Cerebellar nuclear complex (tissue), 1 donor: ENCODE data around the gene FOXK2.
"Not testable (repeated sequence)": the region's sequence is repeated elsewhere in the genome, so short reads cannot be mapped to it uniquely, and the experiment has no call there.

Experiments
- DNase-seq, 2 experiments: peaks; one replicate each; lab custom pipeline; 2025; lab: John Stamatoyannopoulos, UW

Gene FOXK2

GRCh38 chr17:82564241-82564640 is 44.7 kb downstream of the FOXK2 start:
- no peak for DNase-seq

GRCh38 chr17:82565551-82565950 is 46.0 kb downstream of the FOXK2 start:
- DNase-seq, result no peak

GRCh38 chr17:82566129-82566960 is 46.8 kb downstream of the FOXK2 start:
- no peak for DNase-seq

DNA sequence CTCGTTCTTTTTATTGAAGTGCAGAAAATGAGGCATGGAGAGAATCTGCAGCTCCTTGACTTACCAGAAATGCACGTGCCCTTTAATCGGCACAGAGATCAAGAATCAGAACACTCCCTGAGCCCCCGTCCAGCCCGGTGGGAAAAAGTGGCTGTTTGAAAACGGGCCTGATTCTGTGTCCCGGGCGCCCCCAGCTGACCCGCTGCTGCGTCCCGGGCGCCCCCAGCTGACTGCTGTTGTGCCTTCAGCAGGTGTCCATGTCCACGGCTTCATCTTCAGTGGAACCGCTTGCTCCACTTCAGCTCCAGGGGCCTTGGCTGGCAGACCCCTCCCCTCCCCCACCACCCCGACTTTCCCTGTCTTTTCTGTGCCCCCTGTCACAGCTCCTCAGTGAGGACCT is 47.8 kb downstream of the FOXK2 start:
- DNase-seq, result no peak

GRCh38 chr17:82568997-82569393 is 49.5 kb downstream of the FOXK2 start:
- DNase-seq, result no peak

GRCh38 chr17:82569621-82570020 is 50.1 kb downstream of the FOXK2 start:
- DNase-seq, result no peak

GRCh38 chr17:82570277-82570676 is 50.7 kb downstream of the FOXK2 start:
- DNase-seq, result no peak

DNA sequence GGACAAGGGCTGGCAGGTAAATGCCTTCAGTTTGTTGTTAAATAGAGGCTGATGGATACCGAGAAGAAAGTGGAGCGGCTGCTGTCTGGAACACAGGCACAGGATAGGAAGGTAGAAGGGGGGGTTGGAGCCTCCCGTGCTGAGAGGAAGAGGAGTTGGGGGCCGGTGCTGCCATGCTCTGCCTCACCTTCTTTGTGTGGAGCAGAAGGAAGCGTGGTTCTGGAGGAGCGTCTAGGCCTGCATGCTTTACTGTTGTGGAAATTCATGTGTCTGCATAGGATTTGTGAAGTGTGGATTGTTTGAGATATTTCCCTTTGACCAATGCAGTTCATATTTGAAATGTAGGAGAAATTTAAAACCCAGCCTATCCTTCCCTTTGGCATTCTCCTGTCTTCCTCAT is 52.3 kb downstream of the FOXK2 start:
- DNase-seq, result no peak

DNA sequence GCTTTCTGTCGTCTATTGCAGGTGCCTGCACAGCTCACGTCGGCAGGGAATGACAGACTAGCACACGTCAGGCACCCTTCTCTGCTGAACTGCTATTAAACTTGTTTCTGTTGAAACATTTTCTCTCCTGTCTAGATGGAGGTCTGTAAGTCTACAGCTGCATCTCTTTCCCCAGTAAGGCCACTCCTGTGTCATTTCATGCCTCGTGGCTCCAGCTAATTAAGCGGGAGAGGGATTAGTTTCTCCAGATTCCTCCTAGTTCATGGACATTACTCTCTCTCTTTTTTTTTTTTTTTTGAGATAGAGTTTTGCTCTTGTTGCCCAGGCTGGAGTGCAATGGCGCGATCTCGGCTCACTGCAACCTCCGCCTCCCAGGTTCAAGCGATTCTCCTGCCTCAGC is 54.5 kb downstream of the FOXK2 start:
- no peak for DNase-seq

GRCh38 chr17:82575581-82576221 is 56.2 kb downstream of the FOXK2 start:
- not testable (repeated sequence) for DNase-seq

DNA sequence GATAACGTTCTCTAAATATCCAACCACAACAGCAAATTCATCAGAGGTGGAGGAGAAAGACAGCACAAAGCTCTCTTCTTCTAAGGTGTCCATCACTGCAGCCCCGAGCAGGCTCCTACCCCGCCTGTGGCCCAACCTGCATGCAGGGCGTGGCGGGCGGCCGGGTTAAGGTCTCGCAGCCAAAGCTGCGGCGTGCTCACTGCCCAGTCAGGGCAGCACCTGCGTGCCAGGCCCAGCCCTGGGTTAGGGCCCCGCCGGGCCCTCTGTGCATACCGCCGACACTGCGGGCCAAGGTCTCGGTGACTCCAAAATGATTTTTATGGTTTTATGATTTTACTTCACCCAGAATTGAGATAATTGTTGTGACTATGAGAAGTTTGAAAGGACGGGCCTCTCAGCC is 57.8 kb downstream of the FOXK2 start:
- no peak for DNase-seq

DNA sequence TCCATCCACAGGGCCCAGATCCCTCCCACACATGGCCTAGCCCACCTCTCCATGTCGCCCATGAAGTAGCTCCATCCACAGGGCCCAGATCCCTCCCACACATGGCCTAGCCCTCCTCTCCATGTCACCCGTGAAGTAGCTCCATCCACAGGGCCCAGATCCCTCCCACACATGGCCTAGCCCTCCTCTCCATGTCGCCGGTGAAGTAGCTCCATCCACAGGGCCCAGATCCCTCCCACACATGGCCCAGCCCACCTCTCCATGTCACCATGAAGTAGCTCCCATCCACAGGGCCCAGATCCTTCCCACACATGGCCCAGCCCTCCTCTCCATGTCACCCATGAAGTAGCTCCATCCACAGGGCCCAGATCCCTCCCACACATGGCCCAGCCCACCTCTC is 60.4 kb downstream of the FOXK2 start:
- DNase-seq, result not testable (repeated sequence)

- DNase-seq, result no peak
Observed at GRCh38 chr17:82582213-82582612, 62.7 kb downstream of the FOXK2 start.

- DNase-seq, result no peak
Observed at GRCh38 chr17:82582709-82583108, 63.2 kb downstream of the FOXK2 start.

GRCh38 chr17:82583720-82584234 is 64.2 kb downstream of the FOXK2 start:
- no peak for DNase-seq

DNA sequence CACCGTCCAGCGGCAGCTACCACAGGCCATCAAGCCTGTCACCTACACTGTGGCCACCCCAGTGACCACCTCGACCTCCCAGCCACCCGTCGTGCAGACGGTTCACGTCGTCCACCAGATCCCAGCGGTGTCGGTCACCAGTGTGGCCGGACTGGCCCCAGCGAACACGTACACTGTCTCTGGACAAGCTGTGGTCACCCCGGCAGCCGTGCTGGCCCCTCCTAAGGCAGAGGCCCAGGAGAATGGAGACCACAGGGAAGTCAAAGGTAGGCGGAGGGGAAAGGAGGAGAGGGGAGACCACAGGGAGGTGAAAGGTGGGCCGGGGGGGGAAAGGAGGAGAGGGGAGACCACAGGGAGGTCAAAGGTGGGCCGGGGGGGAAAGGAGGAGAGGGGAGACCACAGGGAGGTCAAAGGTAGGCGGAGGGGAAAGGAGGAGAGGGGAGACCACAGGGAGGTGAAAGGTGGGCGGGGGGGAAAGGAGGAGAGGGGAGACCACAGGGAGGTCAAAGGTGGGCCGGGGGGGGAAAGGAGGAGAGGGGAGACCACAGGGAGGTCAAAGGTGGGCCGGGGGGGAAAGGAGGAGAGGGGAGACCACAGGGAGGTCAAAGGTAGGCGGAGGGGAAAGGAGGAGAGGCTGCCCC is 66.5 kb downstream of the FOXK2 start:
- DNase-seq, result not testable (repeated sequence)

DNA sequence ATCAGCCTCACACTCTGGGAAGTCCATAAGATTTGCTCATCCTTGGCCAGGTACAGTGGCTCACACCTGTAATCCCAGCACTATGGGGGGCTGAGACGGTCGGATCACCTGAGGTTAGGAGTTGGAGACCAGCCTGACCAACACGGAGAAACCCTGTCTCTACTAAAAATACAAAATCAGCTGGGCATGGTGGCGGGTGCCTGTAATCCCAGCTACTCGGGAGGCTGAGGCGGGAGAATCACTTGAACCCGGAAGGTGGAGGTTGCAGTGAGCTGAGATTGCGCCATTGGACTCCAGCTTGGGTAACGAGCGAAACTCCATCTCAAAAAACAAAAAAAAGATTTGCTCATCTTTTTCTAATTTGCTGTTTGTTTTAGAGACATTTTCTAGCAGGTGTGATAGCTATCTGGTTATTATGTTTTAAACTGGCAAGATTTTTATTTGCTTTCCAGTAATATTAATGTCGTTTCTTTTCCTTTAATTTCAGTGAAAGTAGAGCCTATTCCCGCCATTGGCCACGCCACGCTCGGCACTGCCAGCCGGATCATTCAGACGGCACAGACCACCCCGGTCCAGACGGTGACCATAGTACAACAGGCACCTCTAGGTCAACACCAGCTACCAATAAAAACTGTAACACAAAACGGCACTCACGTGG is 67.2 kb downstream of the FOXK2 start:
- DNase-seq, result no peak

GRCh38 chr17:82587234-82588086 is 67.9 kb downstream of the FOXK2 start:
- no peak for DNase-seq

- DNase-seq, result no peak
Observed at GRCh38 chr17:82588266-82589175, 69.0 kb downstream of the FOXK2 start.

- DNase-seq, result no peak
Observed at GRCh38 chr17:82589851-82590180, 70.3 kb downstream of the FOXK2 start.
